Heart left ventricle (tissue), 13 donors: ENCODE measurements around the gene ZCCHC9.

ENCODE experiments used
- POLR2A ChIP-seq, 2 donors: fragments of 450-650 bp; IDR thresholded peaks; one replicate each; pipeline ENCODE4 v1.6.1; 2017; ENCODE audit warnings: antibody characterized with exemption in 2 of 2, mild to moderate bottlenecking in 2 of 2, moderate library complexity in 2 of 2
- TF ChIP-seq, protein P1 (sequence below), 12 donors: fragments of 200-600 bp; sonication (generic) in 4 of 12; IDR thresholded peaks; one replicate each; pipeline versions ENCODE4 v1.5.0 to v1.8.0; 2018 to 2022; ENCODE audit warnings: antibody characterized with exemption in 12 of 12, mild to moderate bottlenecking in 5 of 12
- donor health status: ischemic (EF 13 %, LVEDD 7.1; RV severe dilation, severe dysfunction).
- donor health status: DM: no; HTN: yes; CAD: no.
- donor health status: DM: no; HTN: no; CAD: no.
- donor health status: ischemic (EF 25% LVEDD 6.9; RV normal size, moderate dysfunction).
- donor health status: ischemic (EF 25% LVEDD 5.7; RV mildly dilated, moderate dysfunction).
- donor health status: ischemic (EF 35%, LVEDD 5.7; RV mildly dilated, moderate dysfunction).
- donor health status: nonischemic (EF 11% LVEDD 7.7; RV severe dilation, severe dysfunction).
- donor health status: DM: yes; HTN: yes; CAD: no.
- donor health status: PGD.
- donor health status: ischemic (EF 29% LVEDD 5.4; RV normal size, mild dysfunction).
- donor health status: nonischemic (EF 23%, LVEDD 6.1; RV moderate dilation, normal function).

DNA sequence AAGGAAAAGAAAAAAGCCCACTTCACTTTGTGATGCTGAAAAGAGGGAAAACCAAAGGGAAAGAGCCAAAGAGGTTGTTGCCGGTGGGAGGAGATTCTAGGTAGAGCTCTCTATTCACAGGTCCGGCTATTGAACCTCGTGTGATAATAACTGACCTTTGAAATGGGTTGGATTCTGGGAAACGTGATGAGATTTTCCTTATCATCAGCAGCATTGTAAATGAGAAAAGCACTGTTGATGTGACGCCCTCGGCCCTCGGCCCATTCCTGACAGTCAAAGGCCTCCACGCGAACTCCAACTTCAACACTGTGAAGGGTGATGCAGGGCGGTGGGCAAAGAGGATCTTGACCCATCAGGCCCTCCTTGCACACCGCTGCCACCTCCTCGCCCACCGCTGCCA, 43.3 kb downstream of the ZCCHC9 start:
- TF ChIP-seq, protein P1, sequence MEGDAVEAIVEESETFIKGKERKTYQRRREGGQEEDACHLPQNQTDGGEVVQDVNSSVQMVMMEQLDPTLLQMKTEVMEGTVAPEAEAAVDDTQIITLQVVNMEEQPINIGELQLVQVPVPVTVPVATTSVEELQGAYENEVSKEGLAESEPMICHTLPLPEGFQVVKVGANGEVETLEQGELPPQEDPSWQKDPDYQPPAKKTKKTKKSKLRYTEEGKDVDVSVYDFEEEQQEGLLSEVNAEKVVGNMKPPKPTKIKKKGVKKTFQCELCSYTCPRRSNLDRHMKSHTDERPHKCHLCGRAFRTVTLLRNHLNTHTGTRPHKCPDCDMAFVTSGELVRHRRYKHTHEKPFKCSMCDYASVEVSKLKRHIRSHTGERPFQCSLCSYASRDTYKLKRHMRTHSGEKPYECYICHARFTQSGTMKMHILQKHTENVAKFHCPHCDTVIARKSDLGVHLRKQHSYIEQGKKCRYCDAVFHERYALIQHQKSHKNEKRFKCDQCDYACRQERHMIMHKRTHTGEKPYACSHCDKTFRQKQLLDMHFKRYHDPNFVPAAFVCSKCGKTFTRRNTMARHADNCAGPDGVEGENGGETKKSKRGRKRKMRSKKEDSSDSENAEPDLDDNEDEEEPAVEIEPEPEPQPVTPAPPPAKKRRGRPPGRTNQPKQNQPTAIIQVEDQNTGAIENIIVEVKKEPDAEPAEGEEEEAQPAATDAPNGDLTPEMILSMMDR (IDR thresholded peaks at IDR 0.05): no peak
- TF ChIP-seq POLR2A (IDR thresholded peaks at IDR 0.05): no peak
